ENCODE data around the gene SLF1. TPM values are rescaled to one million over a fixed set of nuclear protein-coding genes. Genes with fewer than 3 reads are reported as not detected.
A peak's percentile ranks its signal among the peaks of the same experiment; 100 is the strongest.

SLF1 gene
- total RNA-seq, 1 donor = 16.0 TPM

- H3K4me3 ChIP-seq (ENCODE audit: low read depth, low read length) = no peak overlapping the region
- no peak for DNase-seq (ENCODE audit: low read depth)
- no peak for TF ChIP-seq CTCF (IDR thresholded peaks at IDR 0.05; ENCODE audit: insufficient read depth, low read depth, low read length)
Observed at GRCh38 chr5:94675965-94676618, 57.6 kb downstream of the SLF1 start.

GRCh38 chr5:94682814-94683520, 64.5 kb downstream of the SLF1 start:
- DNase-seq (ENCODE audit: low read depth) = peak; percentile 28
- H3K4me3 ChIP-seq (ENCODE audit: low read depth, low read length) = no peak overlapping the region
- no peak for TF ChIP-seq CTCF (IDR thresholded peaks at IDR 0.05; ENCODE audit: insufficient read depth, low read depth, low read length)

DNA sequence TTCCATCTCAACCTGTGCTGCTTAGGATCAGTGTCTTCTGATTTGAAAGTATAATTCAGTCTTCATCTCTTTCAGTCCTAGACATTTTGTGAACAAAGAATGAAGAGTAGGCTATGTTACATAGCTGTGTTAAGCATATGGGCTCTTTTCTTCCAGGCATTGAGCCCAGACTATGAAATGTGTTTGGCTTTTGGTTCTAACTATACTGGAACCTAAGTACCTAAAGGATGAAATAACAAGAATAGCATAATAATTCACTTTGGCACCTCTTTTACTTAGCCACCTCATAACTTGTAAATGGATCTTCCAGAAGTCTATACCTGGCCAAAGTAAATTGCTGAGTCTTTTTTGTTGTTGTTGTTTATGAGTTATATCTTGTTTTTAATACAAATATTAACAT, 71.4 kb downstream of the SLF1 start:
- H3K4me3 ChIP-seq (ENCODE audit: low read depth, low read length) = no peak overlapping the region
- no peak for DNase-seq (ENCODE audit: low read depth)
- no peak for TF ChIP-seq CTCF (IDR thresholded peaks at IDR 0.05; ENCODE audit: insufficient read depth, low read depth, low read length)

- no peak for TF ChIP-seq CTCF (IDR thresholded peaks at IDR 0.05; ENCODE audit: insufficient read depth, low read depth, low read length)
- no peak overlapping the region for H3K4me3 ChIP-seq (ENCODE audit: low read depth, low read length)
- DNase-seq (ENCODE audit: low read depth) = no peak
Observed at GRCh38 chr5:94690778-94691177, 72.3 kb downstream of the SLF1 start.

- TF ChIP-seq CTCF (IDR thresholded peaks at IDR 0.05; ENCODE audit: insufficient read depth, low read depth, low read length) = no peak
- no peak overlapping the region for H3K4me3 ChIP-seq (ENCODE audit: low read depth, low read length)
- DNase-seq (ENCODE audit: low read depth) = no peak
Observed at GRCh38 chr5:94691291-94691690, 72.8 kb downstream of the SLF1 start.

GRCh38 chr5:94691949-94692348, 73.5 kb downstream of the SLF1 start:
- DNase-seq (ENCODE audit: low read depth) = peak; percentile 50
- H3K4me3 ChIP-seq (ENCODE audit: low read depth, low read length) = no peak overlapping the region
- TF ChIP-seq CTCF (IDR thresholded peaks at IDR 0.05; ENCODE audit: insufficient read depth, low read depth, low read length) = no peak

Measured in fibroblast of villous mesenchyme (primary cell).